HTR-8/SVneo (cell line): ENCODE data around the gene NXF3.
"Not testable (repeated sequence)": the region's sequence is repeated elsewhere in the genome, so short reads cannot be mapped to it uniquely, and the experiment has no call there.

Source experiments
- DNase-seq: peaks from one replicate; pipeline ENCODE4 v3.0.0; 2011; ENCODE audit warnings: low spot score, mixed read lengths; ENCODE audit not compliant: insufficient read length
- FAIRE-seq: peaks from 2 replicates; lab custom pipeline; 2011; peaks lifted over from hg19 to GRCh38; lab: Jason Lieb, UNC

The NXF3 gene, protein sequence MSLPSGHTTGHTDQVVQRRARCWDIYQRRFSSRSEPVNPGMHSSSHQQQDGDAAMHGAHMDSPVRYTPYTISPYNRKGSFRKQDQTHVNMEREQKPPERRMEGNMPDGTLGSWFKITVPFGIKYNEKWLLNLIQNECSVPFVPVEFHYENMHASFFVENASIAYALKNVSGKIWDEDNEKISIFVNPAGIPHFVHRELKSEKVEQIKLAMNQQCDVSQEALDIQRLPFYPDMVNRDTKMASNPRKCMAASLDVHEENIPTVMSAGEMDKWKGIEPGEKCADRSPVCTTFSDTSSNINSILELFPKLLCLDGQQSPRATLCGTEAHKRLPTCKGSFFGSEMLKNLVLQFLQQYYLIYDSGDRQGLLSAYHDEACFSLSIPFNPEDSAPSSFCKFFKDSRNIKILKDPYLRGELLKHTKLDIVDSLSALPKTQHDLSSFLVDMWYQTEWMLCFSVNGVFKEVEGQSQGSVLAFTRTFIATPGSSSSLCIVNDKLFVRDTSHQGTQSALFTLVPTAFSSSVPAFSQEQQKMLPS

DNA sequence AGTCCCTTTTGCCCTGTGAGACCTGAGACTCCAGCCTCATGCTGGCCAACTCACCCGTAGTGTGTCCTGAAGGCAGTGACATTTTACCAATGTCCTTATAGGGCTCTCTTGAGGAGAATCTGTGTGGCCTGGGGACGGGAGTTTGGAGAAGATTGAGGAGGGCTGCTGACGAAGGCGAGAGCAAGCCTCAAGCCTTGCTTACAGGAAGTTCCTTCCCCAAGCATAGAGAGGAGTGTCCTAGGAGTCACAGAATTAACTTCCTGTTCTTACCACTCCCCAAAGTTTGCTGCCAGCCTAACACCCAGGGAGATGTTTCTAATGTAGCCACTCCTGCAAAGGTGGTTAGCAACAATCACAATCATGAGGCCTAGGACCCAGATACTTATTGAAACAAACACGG is at the start of gene NXF3:
TSS of gene NXF3 (minus strand) at position 202 of the 400 bp plus-strand sequence. CDS start at position 82, 120 bp downstream.
- no peak for FAIRE-seq
- DNase-seq, result no peak

DNA sequence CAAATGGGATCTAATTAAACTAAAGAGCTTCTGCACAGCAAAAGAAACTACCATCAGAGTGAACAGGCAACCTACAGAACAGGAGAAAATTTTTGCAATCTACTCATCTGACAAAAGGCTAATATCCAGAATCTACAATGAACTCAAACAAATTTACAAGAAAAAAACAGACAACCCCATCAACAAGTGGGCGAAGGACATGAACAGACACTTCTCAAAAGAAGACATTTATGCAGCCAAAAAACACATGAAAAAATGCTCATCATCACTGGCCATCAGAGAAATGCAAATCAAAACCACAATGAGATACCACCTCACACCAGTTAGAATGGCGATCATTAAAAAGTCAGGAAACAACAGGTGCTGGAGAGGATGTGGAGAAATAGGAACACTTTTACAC is 43.6 kb upstream of the NXF3 start:
- DNase-seq, FAIRE-seq: not testable (repeated sequence)

DNA sequence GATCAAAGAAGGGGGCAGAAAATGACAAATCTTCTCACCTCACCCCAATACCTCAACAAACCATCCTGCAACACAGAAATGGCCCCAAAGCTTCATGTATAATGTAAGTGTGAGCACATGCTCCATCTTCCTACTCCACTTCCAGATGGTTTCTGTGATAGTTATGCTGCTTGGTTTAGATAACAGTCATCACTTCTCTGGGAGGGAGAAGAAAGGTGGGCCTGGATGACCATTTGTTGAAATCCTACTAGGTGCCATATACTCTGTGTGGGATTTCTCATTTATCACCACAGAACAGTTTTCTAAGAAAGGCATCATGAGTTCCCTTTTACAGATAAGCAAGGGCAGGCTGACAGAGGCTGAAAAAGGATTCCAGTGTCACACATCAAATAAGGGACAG is 31.3 kb upstream of the NXF3 start:
- FAIRE-seq (no peak), DNase-seq (no peak)

GRCh38 chrX:103120748-103121147 is 27.8 kb upstream of the NXF3 start:
- DNase-seq, result no peak
- FAIRE-seq, result no peak

DNA sequence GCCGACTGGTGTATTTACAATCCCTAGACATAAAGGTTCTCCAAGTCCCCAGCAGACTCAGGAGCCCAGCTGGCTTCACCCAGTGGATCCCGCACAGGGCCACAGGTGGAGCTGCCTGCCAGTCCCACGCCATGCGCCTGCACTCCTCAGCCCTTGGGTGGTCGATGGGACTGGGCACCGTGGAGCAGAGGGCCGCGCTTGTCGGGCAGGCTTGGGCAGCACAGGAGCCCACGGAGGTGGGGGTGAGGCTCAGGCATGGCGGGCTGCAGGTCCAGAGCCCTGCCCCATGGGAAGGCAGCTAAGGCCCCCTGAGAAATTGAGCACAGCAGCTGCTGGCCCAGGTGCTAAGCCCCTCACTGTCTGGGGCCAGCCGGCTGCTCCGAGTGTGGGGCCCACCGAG is 24.0 kb upstream of the NXF3 start:
- not testable (repeated sequence) for FAIRE-seq, DNase-seq

- not testable (repeated sequence) for FAIRE-seq, DNase-seq
Measured at GRCh38 chrX:103109497-103109896, 16.6 kb upstream of the NXF3 start.

GRCh38 chrX:103107836-103108235 is 14.9 kb upstream of the NXF3 start:
- no peak for FAIRE-seq

DNA sequence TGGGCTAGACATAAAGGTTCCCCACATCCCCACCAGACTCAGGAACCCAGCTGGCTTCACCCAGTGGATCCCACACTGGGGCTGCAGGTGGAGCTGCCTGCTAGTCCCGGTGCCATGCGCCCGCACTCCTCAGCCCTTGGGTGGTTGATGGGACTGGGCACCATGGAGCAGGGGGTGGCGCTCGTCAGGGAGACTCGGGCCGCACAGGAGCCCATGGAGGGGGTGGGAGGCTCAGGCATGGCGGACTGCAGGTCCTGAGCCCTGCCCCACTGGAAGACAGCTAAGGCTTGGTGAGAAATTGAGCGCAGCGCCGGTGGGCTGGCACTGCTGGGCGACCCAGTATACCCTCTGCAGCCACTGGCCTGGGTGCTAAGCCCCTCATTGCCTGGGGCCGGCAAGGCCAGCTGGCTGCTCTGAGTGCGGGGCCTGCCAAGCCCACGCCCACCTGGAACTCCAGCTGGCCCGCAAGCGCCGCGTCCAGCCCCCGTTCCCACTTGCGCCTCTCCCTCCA is 14.3 kb upstream of the NXF3 start:
- DNase-seq, FAIRE-seq: not testable (repeated sequence)

More at GRCh38 chrX:103107836-103108235, 14.9 kb upstream of the NXF3 start:
- DNase-seq, result no peak

- not testable (repeated sequence) for FAIRE-seq, DNase-seq
Measured at GRCh38 chrX:103104370-103104769, 11.4 kb upstream of the NXF3 start.

GRCh38 chrX:103103866-103104265 is 10.9 kb upstream of the NXF3 start:
- FAIRE-seq, DNase-seq: not testable (repeated sequence)

DNA sequence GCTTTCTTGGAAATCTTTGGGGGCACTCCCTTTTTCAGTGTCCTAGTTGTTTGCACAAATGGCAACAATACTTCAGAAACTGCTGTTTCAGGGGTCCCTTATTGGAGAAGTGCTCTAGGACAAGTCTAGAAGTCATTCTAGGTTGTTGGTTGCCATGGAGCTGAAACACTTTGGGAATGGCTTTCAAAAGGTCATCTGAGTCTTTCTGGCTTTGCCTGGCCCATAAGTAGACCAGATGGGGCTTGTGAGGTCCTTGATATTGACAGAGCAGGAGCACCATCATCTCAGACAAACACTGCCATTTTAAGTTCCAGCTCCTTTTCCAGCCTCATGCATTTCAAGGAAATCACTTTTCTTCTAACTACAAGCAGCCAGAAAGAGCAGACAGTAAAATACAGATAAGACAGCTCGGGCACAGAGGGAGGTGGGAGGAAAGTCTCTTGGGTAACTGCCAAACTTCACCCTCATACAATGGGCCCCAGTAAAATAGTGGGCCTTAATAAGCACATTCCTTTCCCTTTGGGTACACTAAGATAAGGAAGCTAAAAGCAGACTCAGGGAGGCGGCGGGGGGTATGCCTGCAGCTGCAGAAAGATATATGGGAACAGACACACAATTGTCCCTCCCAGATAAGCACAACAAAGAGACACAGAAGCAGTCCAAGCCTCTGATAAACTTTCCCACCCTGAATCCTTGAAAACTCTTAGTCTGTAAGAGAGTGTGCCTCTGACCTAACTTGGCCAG is 8.5 kb upstream of the NXF3 start:
- no peak for FAIRE-seq
- DNase-seq, result no peak

GRCh38 chrX:103100484-103100883 is 7.5 kb upstream of the NXF3 start:
- DNase-seq (no peak), FAIRE-seq (no peak)

GRCh38 chrX:103099691-103100090 is 6.7 kb upstream of the NXF3 start:
- FAIRE-seq (no peak), DNase-seq (no peak)

GRCh38 chrX:103098488-103098887 is 5.5 kb upstream of the NXF3 start:
- DNase-seq (no peak), FAIRE-seq (no peak)

- DNase-seq (no peak), FAIRE-seq (no peak)
Measured at GRCh38 chrX:103081051-103081450, 11.9 kb downstream of the NXF3 start.

- no peak for DNase-seq
Measured at GRCh38 chrX:103073467-103073866, 19.5 kb downstream of the NXF3 start.

GRCh38 chrX:103066606-103067005 is 26.3 kb downstream of the NXF3 start:
- FAIRE-seq (no peak), DNase-seq (no peak)

More at GRCh38 chrX:103073467-103073866, 19.5 kb downstream of the NXF3 start:
- FAIRE-seq, result no peak

- FAIRE-seq (no peak), DNase-seq (peak; percentile 26)
Measured at GRCh38 chrX:103063918-103064434, 29.0 kb downstream of the NXF3 start, which contains the start of gene BEX1. TSS of gene BEX1 (minus strand) at chrX:103064171. CDS start at chrX:103063274, 897 bp downstream.

DNA sequence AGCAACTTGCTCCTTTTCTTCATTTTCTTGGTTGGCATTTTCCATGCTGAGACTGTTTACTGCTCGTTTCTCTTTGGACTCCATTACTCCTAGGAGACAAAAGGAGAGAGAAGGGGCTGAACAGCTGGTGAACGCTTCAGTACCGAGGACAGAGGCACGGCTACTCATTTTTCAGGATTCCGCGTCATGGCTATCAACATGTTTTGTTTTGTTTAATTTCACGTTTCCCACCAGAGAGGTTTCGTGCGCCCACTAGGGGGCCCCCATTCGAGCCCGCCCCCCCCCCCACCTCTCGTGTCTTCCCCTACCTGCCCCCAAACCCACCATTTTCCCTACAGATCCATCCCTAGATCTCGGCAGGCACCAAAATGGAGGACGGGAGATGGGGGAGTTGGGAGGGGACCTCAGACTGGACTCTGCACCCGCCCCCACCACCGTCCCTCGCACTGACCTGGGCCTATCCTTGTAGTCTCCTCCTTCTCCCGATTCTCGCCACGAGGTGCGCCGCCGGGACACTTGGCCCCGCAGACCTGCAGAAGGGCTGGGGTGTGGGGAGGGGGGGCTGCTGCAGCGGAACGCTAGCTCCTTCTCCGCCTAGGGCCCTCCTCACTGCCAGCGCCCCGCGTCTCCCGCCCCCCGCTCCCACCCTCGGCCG is 29.6 kb downstream of the NXF3 start:
- FAIRE-seq, result no peak
- peak; percentile 5 for DNase-seq

DNA sequence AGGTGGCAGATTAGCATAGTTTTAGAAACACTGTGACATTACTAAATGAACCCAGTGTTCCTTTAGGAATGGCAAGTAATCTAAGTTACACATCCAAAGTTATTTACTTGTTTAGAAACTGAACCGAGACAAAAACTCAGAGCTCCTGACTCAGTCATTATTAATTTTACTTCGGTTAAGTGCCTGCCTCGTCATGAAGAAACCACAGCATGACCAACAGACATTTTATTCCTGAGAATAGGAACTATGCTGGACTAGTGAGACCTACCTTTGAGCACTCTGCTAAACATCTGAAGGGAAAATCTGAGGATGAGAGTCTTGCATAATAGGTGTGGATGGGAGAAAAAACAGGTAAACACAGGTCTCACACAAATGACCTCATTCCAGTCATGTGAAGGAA is 31.5 kb downstream of the NXF3 start:
- DNase-seq (no peak), FAIRE-seq (no peak)
